CD4-positive, alpha-beta T cell (primary cell): ENCODE measurements around the gene CELF4. TPM values are rescaled to one million over a fixed set of nuclear protein-coding genes. Genes with fewer than 3 reads are reported as not detected.

Experiments
- ATAC-seq: fragments of 200-7000 bp; cut with Tn5 transposase; one replicate; pipeline ENCODE4 v1.10.0; 2022; ENCODE audit warnings: mild to moderate bottlenecking; ENCODE audit not compliant: poor library complexity
- CTCF ChIA-PET: fragments of 350-600 bp; sonication (Branson Sonifier 250); formaldehyde crosslinking; loops from one replicate; lab custom pipeline; 2021; ENCODE audit warnings: antibody characterized with exemption, inconsistent platforms; lab: Charles Lee
- POLR2A ChIA-PET: fragments of 350-600 bp; sonication (Branson Sonifier 250); formaldehyde crosslinking; loops from one replicate; lab custom pipeline; 2021; ENCODE audit warnings: antibody characterized with exemption, inconsistent platforms; lab: Charles Lee
- DNase-seq, 14 experiments: peaks; one replicate each; pipeline ENCODE4 v3.0.0-alpha.2; 2013 to 2020; ENCODE audit warnings: mixed read lengths in 2 of 14
- H3K27ac ChIP-seq, 2 donors: one replicate each; pipeline versions ENCODE4 v1.5.1 to v1.7.0; 2013; ENCODE audit warnings: low read length in 2 of 2, low read depth in 1 of 2, mild to moderate bottlenecking in 1 of 2
- H3K27me3 ChIP-seq, 2 experiments: 1 replicate in 1 of 2; 2 replicates in 1 of 2; pipeline versions ENCODE4 v1.6.1 to v1.7.0; 2013; ENCODE audit warnings: low read length in 2 of 2, control low read depth in 1 of 2, mild to moderate bottlenecking in 1 of 2, moderate library complexity in 1 of 2; ENCODE audit not compliant: insufficient read depth in 2 of 2, control insufficient read depth in 1 of 2
- H3K36me3 ChIP-seq: one replicate; pipeline ENCODE4 v1.6.1; 2013; ENCODE audit warnings: low read length, control low read depth; ENCODE audit not compliant: insufficient read depth
- H3K4me1 ChIP-seq: one replicate; pipeline ENCODE4 v1.6.1; 2013; ENCODE audit warnings: low read length, control low read depth; ENCODE audit not compliant: insufficient read depth
- H3K4me3 ChIP-seq: one replicate; pipeline ENCODE4 v1.5.1; 2013; ENCODE audit warnings: mild to moderate bottlenecking, low read length, moderate library complexity
- H3K9me3 ChIP-seq, 2 experiments: 1 replicate in 1 of 2; 2 replicates in 1 of 2; pipeline versions ENCODE4 v1.6.1 to v1.7.0; 2013; ENCODE audit warnings: low read length in 2 of 2, mild to moderate bottlenecking in 2 of 2, control low read depth in 1 of 2, moderate library complexity in 1 of 2; ENCODE audit not compliant: control insufficient read depth in 1 of 2, insufficient read depth in 1 of 2
- H3K27ac Mint-ChIP-seq: one replicate; pipeline ENCODE4 v1.8.0; 2020; ENCODE audit warnings: mixed read lengths
- H3K27me3 Mint-ChIP-seq: one replicate; pipeline ENCODE4 v1.8.0; 2021; ENCODE audit warnings: mixed read lengths
- H3K36me3 Mint-ChIP-seq: one replicate; pipeline ENCODE4 v1.8.0; 2021; ENCODE audit warnings: low read depth, mixed read lengths
- H3K4me1 Mint-ChIP-seq: one replicate; pipeline ENCODE4 v1.8.0; 2021; ENCODE audit warnings: low read depth, mixed read lengths
- H3K4me3 Mint-ChIP-seq: one replicate; pipeline ENCODE4 v1.8.0; 2020; ENCODE audit warnings: mild to moderate bottlenecking, mixed read lengths
- H3K9me3 Mint-ChIP-seq: one replicate; pipeline ENCODE4 v1.8.0; 2020; ENCODE audit warnings: mixed read lengths
- intact Hi-C, 2 experiments: fragments of 100-400 bp; cut with DNase I in 1 of 2; cut with micrococcal nuclease in 1 of 2; formaldehyde crosslinking; loops; one replicate each; pipeline versions ENCODE4 v1.15.1 to v1.9.0; 2023 to 2025; cut with DNase I, micrococcal nuclease
- total RNA-seq, 174 experiments: library from RNA in 2 of 174; stranded (reverse) in 2 of 174; gene quantifications; one replicate each; pipeline ENCODE4 v1.2.3 and lab custom pipeline; 2021 to 2026
- TF ChIP-seq, protein P1 (sequence below): fragments of 200-600 bp; IDR thresholded peaks from one replicate; pipeline ENCODE4 v1.8.0; 2022; ENCODE audit warnings: antibody characterized with exemption, mild to moderate bottlenecking

Gene CELF4
- total RNA-seq, 2 experiments from 2014 or later = not detected

DNA sequence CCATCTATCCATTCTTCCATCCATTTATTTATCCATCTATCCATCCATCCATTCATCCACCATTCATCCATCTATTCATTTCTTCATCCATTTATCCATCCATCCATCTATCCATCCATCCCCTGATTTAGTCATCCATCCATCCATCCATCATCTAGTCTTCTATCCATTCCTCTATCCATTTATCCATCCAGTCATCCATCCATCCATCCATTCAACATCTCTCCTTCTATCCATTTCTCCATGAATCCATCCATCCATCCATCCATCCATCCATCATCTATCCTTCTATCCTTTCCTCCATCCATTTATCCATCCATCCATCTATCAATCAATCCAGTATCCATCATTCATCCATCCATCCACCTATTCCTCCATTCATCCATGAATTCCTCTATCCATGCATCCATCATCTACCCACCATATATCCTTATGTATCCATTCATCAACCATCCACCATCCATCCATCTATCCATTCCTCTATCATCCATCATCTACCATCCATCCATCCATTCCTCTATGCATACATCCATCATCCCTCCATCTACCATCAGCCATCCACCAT is 185.0 kb downstream of the CELF4 start:
- Mint-ChIP-seq H3K4me1 (no peaks in the 10 kb centered on the region), H3K27ac (no peak overlapping the region), H3K4me3 (no peak overlapping the region), H3K9me3 (no peaks in the 10 kb centered on the region), H3K36me3 (no peaks in the 10 kb centered on the region), H3K27me3 (peaks cover 21% of the 10 kb centered on the region)
- no peak overlapping the region for H3K27ac ChIP-seq
- no peak overlapping the region for H3K4me3 ChIP-seq
- ATAC-seq = no peak
- H3K36me3 ChIP-seq = no peaks in the 10 kb centered on the region
- no peak for DNase-seq
- H3K4me1 ChIP-seq = no peaks in the 10 kb centered on the region
- TF ChIP-seq, protein P1, sequence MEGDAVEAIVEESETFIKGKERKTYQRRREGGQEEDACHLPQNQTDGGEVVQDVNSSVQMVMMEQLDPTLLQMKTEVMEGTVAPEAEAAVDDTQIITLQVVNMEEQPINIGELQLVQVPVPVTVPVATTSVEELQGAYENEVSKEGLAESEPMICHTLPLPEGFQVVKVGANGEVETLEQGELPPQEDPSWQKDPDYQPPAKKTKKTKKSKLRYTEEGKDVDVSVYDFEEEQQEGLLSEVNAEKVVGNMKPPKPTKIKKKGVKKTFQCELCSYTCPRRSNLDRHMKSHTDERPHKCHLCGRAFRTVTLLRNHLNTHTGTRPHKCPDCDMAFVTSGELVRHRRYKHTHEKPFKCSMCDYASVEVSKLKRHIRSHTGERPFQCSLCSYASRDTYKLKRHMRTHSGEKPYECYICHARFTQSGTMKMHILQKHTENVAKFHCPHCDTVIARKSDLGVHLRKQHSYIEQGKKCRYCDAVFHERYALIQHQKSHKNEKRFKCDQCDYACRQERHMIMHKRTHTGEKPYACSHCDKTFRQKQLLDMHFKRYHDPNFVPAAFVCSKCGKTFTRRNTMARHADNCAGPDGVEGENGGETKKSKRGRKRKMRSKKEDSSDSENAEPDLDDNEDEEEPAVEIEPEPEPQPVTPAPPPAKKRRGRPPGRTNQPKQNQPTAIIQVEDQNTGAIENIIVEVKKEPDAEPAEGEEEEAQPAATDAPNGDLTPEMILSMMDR = no peak
- POLR2A ChIA-PET = no interaction called here
- no peaks in the 10 kb centered on the region for H3K9me3 ChIP-seq
- CTCF ChIA-PET = no interaction called here
- peaks cover 0 to 6% of the 10 kb centered on the region in 2 experiments for H3K27me3 ChIP-seq
- intact Hi-C loops = no loop called here

DNA sequence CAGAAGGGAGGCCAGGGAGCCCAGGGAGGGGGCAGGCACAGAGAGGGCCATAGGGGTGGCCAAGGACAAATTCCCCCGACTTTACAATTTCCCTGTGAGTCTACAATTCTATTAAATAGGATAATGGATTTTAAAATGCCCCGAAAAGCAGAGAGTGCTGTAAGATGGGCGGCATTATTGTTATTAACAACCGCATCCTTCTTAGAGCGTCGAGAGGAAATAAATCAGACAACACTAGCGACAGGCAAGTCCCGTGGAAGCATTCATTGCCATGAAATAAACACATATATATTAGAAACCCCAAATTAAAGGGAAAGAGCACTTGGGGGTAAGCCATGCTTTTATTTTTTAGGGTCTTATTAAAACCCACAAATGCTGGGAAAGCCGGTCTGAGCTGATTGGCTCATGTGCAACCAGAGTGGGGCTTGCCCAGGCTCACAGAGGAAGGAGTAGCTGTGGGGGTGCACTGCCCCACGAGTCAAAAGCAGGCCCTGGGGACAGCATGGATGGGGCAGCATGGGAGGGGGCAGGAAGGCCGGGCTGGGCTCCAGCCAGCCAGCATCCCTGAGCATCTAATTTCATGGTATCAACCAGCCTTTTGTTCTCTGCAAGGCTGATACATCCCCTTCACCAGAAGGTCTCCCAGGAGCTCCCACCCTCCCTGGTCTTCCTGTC is 187.1 kb downstream of the CELF4 start:
- TF ChIP-seq, protein P1 = no peak
- H3K27ac ChIP-seq = no peak overlapping the region
- DNase-seq = no peak
- intact Hi-C loops = no loop called here
- no peaks in the 10 kb centered on the region for H3K36me3 ChIP-seq
- H3K36me3 Mint-ChIP-seq = no peaks in the 10 kb centered on the region
- no peaks in the 10 kb centered on the region for H3K9me3 Mint-ChIP-seq
- ATAC-seq = no peak
- no peaks in the 10 kb centered on the region for H3K4me1 ChIP-seq
- no peaks in the 10 kb centered on the region for H3K27me3 ChIP-seq
- H3K4me1 Mint-ChIP-seq = no peaks in the 10 kb centered on the region
- ChIA-PET POLR2A (no interaction called here), CTCF (no interaction called here)
- no peak overlapping the region for H3K27ac Mint-ChIP-seq
- no peak overlapping the region for H3K4me3 Mint-ChIP-seq
- H3K27me3 Mint-ChIP-seq = peaks cover 19% of the 10 kb centered on the region
- H3K4me3 ChIP-seq = no peak overlapping the region
- no peaks in the 10 kb centered on the region for H3K9me3 ChIP-seq

DNA sequence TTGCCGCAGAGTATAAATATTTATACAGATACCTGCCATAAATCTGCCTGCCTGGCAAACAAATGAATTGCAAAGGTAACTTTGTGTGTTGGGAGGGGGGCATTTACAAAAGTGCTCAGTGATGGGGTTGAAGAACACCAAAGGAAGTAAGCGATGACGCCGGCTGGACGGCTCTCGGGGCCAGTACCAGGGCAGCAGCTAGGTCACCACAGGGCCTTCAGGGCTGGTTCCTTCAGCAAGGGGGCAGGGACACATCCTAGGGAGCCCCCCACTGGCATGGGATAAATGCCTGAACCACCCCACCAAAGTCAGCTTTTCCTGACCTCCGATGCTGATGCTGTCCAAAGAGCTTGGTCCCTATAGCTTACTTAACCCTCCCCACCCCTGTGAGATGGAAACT is 190.4 kb downstream of the CELF4 start:
- H3K36me3 Mint-ChIP-seq = no peaks in the 10 kb centered on the region
- no peak overlapping the region for H3K4me3 Mint-ChIP-seq
- peaks cover 14% of the 10 kb centered on the region for H3K27me3 Mint-ChIP-seq
- Histone ChIP-seq H3K9me3 (no peaks in the 10 kb centered on the region), H3K4me1 (no peaks in the 10 kb centered on the region), H3K27ac (no peak overlapping the region), H3K36me3 (no peaks in the 10 kb centered on the region), H3K27me3 (no peaks in the 10 kb centered on the region), H3K4me3 (no peak overlapping the region)
- CTCF ChIA-PET = no interaction called here
- POLR2A ChIA-PET = no interaction called here
- H3K4me1 Mint-ChIP-seq = no peaks in the 10 kb centered on the region
- no peak for DNase-seq
- H3K9me3 Mint-ChIP-seq = no peaks in the 10 kb centered on the region
- ATAC-seq = no peak
- no peak overlapping the region for H3K27ac Mint-ChIP-seq
- TF ChIP-seq, protein P1 = no peak
- intact Hi-C loops = no loop called here
